H9 (cell line): ENCODE results near the gene EVC. TPM values are rescaled to one million over a fixed set of nuclear protein-coding genes. Genes with fewer than 3 reads are reported as not detected.

Source experiments
- DNase-seq: peaks from one replicate; pipeline ENCODE4 v3.0.0-alpha.2; 2017
- H2AFZ ChIP-seq: one replicate; pipeline ENCODE4 v1.6.1; 2013; ENCODE audit warnings: mild to moderate bottlenecking, low read length, control low read depth, moderate library complexity
- H2AK5ac ChIP-seq: 2 replicates; pipeline ENCODE4 v1.6.1; 2013; ENCODE audit warnings: low read length, control low read depth, mixed read lengths; ENCODE audit not compliant: insufficient read length
- H2BK120ac ChIP-seq: one replicate; pipeline ENCODE4 v1.6.1; 2013; ENCODE audit warnings: low read depth, mild to moderate bottlenecking, low read length, control low read depth, inconsistent platforms; ENCODE audit not compliant: poor library complexity, severe bottlenecking
- H2BK12ac ChIP-seq: 2 replicates; pipeline ENCODE4 v1.6.1; 2013; ENCODE audit warnings: low read length, control low read depth, mixed read lengths, low read depth; ENCODE audit not compliant: insufficient read length
- H2BK15ac ChIP-seq: 2 replicates; pipeline ENCODE4 v1.6.1; 2013; ENCODE audit warnings: low read depth, low read length, control low read depth
- H2BK20ac ChIP-seq: one replicate; pipeline ENCODE4 v1.6.1; 2013; ENCODE audit warnings: low read depth, mild to moderate bottlenecking, low read length, control low read depth, inconsistent platforms; ENCODE audit not compliant: poor library complexity, severe bottlenecking
- H2BK5ac ChIP-seq: 2 replicates; pipeline ENCODE4 v1.6.1; 2013; ENCODE audit warnings: low read length, control low read depth, mixed read lengths; ENCODE audit not compliant: insufficient read length
- H3K14ac ChIP-seq: 2 replicates; pipeline ENCODE4 v1.6.1; 2013; ENCODE audit warnings: low read length, control low read depth; ENCODE audit not compliant: insufficient read depth
- H3K18ac ChIP-seq: 2 replicates; pipeline ENCODE4 v1.6.1; 2013; ENCODE audit warnings: low read depth, mild to moderate bottlenecking, mixed read lengths, low read length, control low read depth; ENCODE audit not compliant: insufficient read length
- H3K23ac ChIP-seq: 2 replicates; pipeline ENCODE4 v1.6.1; 2013; ENCODE audit warnings: low read length, control low read depth, mixed read lengths, low read depth; ENCODE audit not compliant: insufficient read length
- H3K23me2 ChIP-seq: 2 replicates; pipeline ENCODE4 v1.6.1; 2013; ENCODE audit warnings: low read depth, mild to moderate bottlenecking, mixed read lengths, low read length, control low read depth; ENCODE audit not compliant: insufficient read length, poor library complexity, severe bottlenecking
- H3K27ac ChIP-seq: 2 replicates; pipeline ENCODE4 v1.5.1; 2013; ENCODE audit warnings: low read length, control low read depth, mixed read lengths, low read depth; ENCODE audit not compliant: insufficient read length
- H3K27me3 ChIP-seq: 2 replicates; pipeline ENCODE4 v1.6.1; 2013; ENCODE audit warnings: low read length, control low read depth, inconsistent platforms; ENCODE audit not compliant: insufficient read depth
- H3K4ac ChIP-seq: 2 replicates; pipeline ENCODE4 v1.6.1; 2013; ENCODE audit warnings: low read depth, mild to moderate bottlenecking, control low read depth, inconsistent platforms, low read length, moderate library complexity
- H3K4me1 ChIP-seq: 2 replicates; pipeline ENCODE4 v1.6.1; 2013; ENCODE audit warnings: low read length, control low read depth, inconsistent platforms; ENCODE audit not compliant: insufficient read depth
- H3K4me2 ChIP-seq: 2 replicates; pipeline ENCODE4 v1.6.1; 2013; ENCODE audit warnings: low read length, control low read depth, mixed read lengths; ENCODE audit not compliant: insufficient read length, insufficient read depth
- H3K56ac ChIP-seq: 2 replicates; pipeline ENCODE4 v1.6.1; 2013; ENCODE audit warnings: low read depth, mild to moderate bottlenecking, mixed read lengths, low read length, control low read depth; ENCODE audit not compliant: insufficient read length
- H3K79me1 ChIP-seq: 2 replicates; pipeline ENCODE4 v1.6.1; 2013; ENCODE audit warnings: low read depth, mild to moderate bottlenecking, moderate library complexity, low read length, control low read depth, inconsistent platforms; ENCODE audit not compliant: insufficient read depth, poor library complexity, severe bottlenecking
- H3K79me2 ChIP-seq: 2 replicates; pipeline ENCODE4 v1.6.1; 2013; ENCODE audit warnings: low read length, control low read depth, inconsistent platforms; ENCODE audit not compliant: insufficient read depth
- H3K9ac ChIP-seq: 2 replicates; pipeline ENCODE4 v1.6.1; 2013; ENCODE audit warnings: low read length, control low read depth, mixed read lengths; ENCODE audit not compliant: insufficient read length; ENCODE audit errors: extremely low read depth
- H3K9me3 ChIP-seq: one replicate; pipeline ENCODE4 v1.6.1; 2013; ENCODE audit warnings: low read depth, low read length, inconsistent platforms; ENCODE audit not compliant: control insufficient read depth
- H3T11ph ChIP-seq: one replicate; pipeline ENCODE4 v1.6.1; 2013; ENCODE audit warnings: mild to moderate bottlenecking, low read length, control low read depth, inconsistent platforms
- H4K20me1 ChIP-seq: one replicate; pipeline ENCODE4 v1.6.1; 2013; ENCODE audit not compliant: control insufficient read depth, insufficient read length, insufficient read depth
- H4K5ac ChIP-seq: 2 replicates; pipeline ENCODE4 v1.6.1; 2013; ENCODE audit warnings: low read depth, mild to moderate bottlenecking, mixed read lengths, low read length, control low read depth; ENCODE audit not compliant: insufficient read length
- H4K8ac ChIP-seq: replicated peaks from 2 replicates; pipeline ENCODE4 v1.6.1; 2013; ENCODE audit warnings: low read length, control low read depth, mixed read lengths, low read depth; ENCODE audit not compliant: insufficient read length
- H4K91ac ChIP-seq: 2 replicates; pipeline ENCODE4 v1.6.1; 2013; ENCODE audit warnings: low read depth, mild to moderate bottlenecking, moderate library complexity, mixed read lengths, low read length, control low read depth; ENCODE audit not compliant: insufficient read length
- H3K27ac Mint-ChIP-seq, 3 experiments: 2 replicates in 2 of 3; 3 replicates in 1 of 3; pipeline ENCODE4 v1.8.0; 2020 to 2021; ENCODE audit warnings: mixed read lengths in 3 of 3, mild to moderate bottlenecking in 1 of 3, moderate library complexity in 1 of 3
- H3K27me3 Mint-ChIP-seq: 2 replicates; pipeline ENCODE4 v1.8.0; 2021; ENCODE audit warnings: low read depth, mild to moderate bottlenecking, moderate library complexity, mixed read lengths
- H3K36me3 Mint-ChIP-seq, 3 experiments: 2 replicates in 2 of 3; 3 replicates in 1 of 3; pipeline ENCODE4 v1.8.0; 2020 to 2021; ENCODE audit warnings: low read depth in 3 of 3, mixed read lengths in 3 of 3; ENCODE audit not compliant: insufficient read depth in 1 of 3
- H3K4me1 Mint-ChIP-seq, 2 experiments: 2 replicates each; pipeline ENCODE4 v1.8.0; 2020; ENCODE audit warnings: mixed read lengths in 2 of 2
- H3K4me3 Mint-ChIP-seq, 2 experiments: 2 replicates in 1 of 2; 3 replicates in 1 of 2; pipeline ENCODE4 v1.8.0; 2020 to 2021; ENCODE audit warnings: mild to moderate bottlenecking in 2 of 2, mixed read lengths in 2 of 2, moderate library complexity in 1 of 2
- H3K9me3 Mint-ChIP-seq, 2 experiments: 2 replicates in 1 of 2; 3 replicates in 1 of 2; pipeline ENCODE4 v1.8.0; 2020; ENCODE audit warnings: mild to moderate bottlenecking in 2 of 2, mixed read lengths in 2 of 2, moderate library complexity in 1 of 2
- WGBS: extraction: QIAGEN DNeasy Blood & Tissue Kit; methylation state at CpG from one replicate; pipeline ENCODE4 v1.1.7; 2013; ENCODE audit warnings: missing lambda C conversion rate, low lambda C conversion rate, mixed read lengths; ENCODE audit not compliant: insufficient read length; ENCODE audit errors: extremely low coverage; 5-methylcytosine and 5-hydroxymethylcytosine counted together
- total RNA-seq: library from RNA; stranded (reverse); gene quantifications from 2 replicates; pipeline ENCODE4 v1.2.1, GENCODE V29; 2021
- TF ChIP-seq, protein P1 (sequence below): fragments of 200-600 bp; sonication (generic); conservative IDR thresholded peaks from 3 replicates; pipeline ENCODE4 v1.8.0; 2021; ENCODE audit warnings: antibody characterized with exemption, mild to moderate bottlenecking

The EVC gene
- total RNA-seq, 1 experiment from 2014 or later, result 10.1 TPM

DNA sequence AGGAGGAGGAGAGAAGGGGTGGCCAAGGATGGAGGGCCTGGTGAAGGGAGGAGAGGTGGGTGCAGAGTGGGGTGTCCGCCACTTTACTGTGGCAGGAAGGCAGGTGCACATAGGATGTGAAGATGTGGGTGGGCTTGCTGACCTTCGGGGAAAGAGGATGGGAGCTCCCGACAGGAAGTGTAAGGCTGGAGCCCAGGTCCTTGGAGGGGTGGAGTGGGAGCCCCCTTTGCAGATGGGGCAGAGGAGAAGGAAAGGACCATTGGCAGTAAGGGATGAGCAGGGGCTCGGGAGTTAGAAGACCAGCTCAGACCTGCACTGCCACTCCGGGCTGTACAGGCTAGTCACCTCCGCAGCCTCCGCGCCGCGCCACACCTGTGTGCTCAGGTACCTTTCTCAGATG lies 89.5 kb downstream of the EVC start:
- peaks cover 17 to 36% (median 25%) of the 10 kb centered on the region in 3 experiments; a peak in 6 of 7 replicates for H3K36me3 Mint-ChIP-seq

More for the DNA sequence above, 89.5 kb downstream of the EVC start:
- WGBS, result no CpG with 5 or more reads among the region's 10 CpGs
- no peaks in the 10 kb centered on the region for H3K79me1 ChIP-seq
- H2BK5ac ChIP-seq, result no peak overlapping the region
- Mint-ChIP-seq H3K9me3 (no peaks in the 10 kb centered on the region), H3K4me1 (no peaks in the 10 kb centered on the region), H3K27ac (peak overlapping the region in 1 of 3 experiments; percentile 59; a peak in 1 of 7 replicates), H3K27me3 (no peaks in the 10 kb centered on the region; the same call in 1 of the 2 replicates), H3K4me3 (no peak overlapping the region)
- H4K8ac ChIP-seq, result no peak overlapping the region
- H2BK120ac ChIP-seq, result no peak overlapping the region
- H3K9me3 ChIP-seq, result no peaks in the 10 kb centered on the region
- H3K27me3 ChIP-seq, result no peaks in the 10 kb centered on the region
- H2BK12ac ChIP-seq, result no peak overlapping the region
- H3K14ac ChIP-seq, result no peak overlapping the region
- DNase-seq, result no peak
- H2AK5ac ChIP-seq, result no peak overlapping the region
- no peak overlapping the region for H3K9ac ChIP-seq
- no peak overlapping the region for H3K4me2 ChIP-seq
- H2BK15ac ChIP-seq, result no peak overlapping the region
- no peak overlapping the region for H3T11ph ChIP-seq
- no peak overlapping the region for H3K27ac ChIP-seq
- TF ChIP-seq, protein P1, sequence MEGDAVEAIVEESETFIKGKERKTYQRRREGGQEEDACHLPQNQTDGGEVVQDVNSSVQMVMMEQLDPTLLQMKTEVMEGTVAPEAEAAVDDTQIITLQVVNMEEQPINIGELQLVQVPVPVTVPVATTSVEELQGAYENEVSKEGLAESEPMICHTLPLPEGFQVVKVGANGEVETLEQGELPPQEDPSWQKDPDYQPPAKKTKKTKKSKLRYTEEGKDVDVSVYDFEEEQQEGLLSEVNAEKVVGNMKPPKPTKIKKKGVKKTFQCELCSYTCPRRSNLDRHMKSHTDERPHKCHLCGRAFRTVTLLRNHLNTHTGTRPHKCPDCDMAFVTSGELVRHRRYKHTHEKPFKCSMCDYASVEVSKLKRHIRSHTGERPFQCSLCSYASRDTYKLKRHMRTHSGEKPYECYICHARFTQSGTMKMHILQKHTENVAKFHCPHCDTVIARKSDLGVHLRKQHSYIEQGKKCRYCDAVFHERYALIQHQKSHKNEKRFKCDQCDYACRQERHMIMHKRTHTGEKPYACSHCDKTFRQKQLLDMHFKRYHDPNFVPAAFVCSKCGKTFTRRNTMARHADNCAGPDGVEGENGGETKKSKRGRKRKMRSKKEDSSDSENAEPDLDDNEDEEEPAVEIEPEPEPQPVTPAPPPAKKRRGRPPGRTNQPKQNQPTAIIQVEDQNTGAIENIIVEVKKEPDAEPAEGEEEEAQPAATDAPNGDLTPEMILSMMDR, result no peak
- no peaks in the 10 kb centered on the region for H3K23me2 ChIP-seq
- H3K18ac ChIP-seq, result no peak overlapping the region
- no peak overlapping the region for H3K23ac ChIP-seq
- H3K56ac ChIP-seq, result no peak overlapping the region
- no peaks in the 10 kb centered on the region for H3K79me2 ChIP-seq
- H2AFZ ChIP-seq, result no peak overlapping the region
- no peak overlapping the region for H2BK20ac ChIP-seq
- H4K20me1 ChIP-seq, result no peaks in the 10 kb centered on the region
- H4K91ac ChIP-seq, result no peak overlapping the region
- no peak overlapping the region for H3K4ac ChIP-seq
- H4K5ac ChIP-seq, result no peak overlapping the region
- H3K4me1 ChIP-seq, result no peaks in the 10 kb centered on the region
